C4-2B (cell line): ENCODE measurements around the gene MED28.

Experiments used
- ZFX ChIP-seq: fragments of 450-650 bp; IDR thresholded peaks from 2 replicates; pipeline ENCODE4 v1.6.1; 2017
- TF ChIP-seq, protein P1 (sequence below): fragments of 450-650 bp; conservative IDR thresholded peaks from 2 replicates; pipeline ENCODE4 v1.5.1; 2017; ENCODE audit warnings: mild to moderate bottlenecking

DNA sequence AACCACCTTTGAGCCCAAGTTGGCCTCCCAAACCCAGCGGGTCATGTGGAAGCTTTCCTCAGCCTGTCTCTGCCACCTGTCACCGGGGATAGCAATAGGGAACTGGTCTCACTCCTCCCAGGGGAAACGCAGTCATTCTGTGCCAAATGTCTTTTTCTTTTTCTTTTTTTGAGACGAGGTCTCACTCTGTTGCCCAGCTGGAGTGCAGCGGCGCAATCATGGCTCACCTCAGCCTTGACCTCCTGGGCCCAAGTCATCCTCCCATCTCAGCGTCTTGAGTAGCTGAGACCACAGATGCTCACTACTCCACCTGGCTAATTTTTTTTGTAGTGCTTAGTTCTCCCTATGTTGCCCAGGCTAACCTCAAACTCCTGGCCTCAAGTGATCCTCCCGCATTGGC is 40.3 kb downstream of the MED28 start:
- TF ChIP-seq, protein P1, sequence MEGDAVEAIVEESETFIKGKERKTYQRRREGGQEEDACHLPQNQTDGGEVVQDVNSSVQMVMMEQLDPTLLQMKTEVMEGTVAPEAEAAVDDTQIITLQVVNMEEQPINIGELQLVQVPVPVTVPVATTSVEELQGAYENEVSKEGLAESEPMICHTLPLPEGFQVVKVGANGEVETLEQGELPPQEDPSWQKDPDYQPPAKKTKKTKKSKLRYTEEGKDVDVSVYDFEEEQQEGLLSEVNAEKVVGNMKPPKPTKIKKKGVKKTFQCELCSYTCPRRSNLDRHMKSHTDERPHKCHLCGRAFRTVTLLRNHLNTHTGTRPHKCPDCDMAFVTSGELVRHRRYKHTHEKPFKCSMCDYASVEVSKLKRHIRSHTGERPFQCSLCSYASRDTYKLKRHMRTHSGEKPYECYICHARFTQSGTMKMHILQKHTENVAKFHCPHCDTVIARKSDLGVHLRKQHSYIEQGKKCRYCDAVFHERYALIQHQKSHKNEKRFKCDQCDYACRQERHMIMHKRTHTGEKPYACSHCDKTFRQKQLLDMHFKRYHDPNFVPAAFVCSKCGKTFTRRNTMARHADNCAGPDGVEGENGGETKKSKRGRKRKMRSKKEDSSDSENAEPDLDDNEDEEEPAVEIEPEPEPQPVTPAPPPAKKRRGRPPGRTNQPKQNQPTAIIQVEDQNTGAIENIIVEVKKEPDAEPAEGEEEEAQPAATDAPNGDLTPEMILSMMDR, result no peak
- no peak for TF ChIP-seq ZFX
